ENCODE measurements around the gene AKT1.
"Not testable (repeated sequence)": the region's sequence is repeated elsewhere in the genome, so short reads cannot be mapped to it uniquely, and the experiment has no call there.

The AKT1 gene

GRCh38 chr14:104734991-104735779 is 60.4 kb downstream of the AKT1 start:
- no peak for DNase-seq

- DNase-seq, result no peak
Observed at GRCh38 chr14:104734601-104734990, 61.0 kb downstream of the AKT1 start.

DNA sequence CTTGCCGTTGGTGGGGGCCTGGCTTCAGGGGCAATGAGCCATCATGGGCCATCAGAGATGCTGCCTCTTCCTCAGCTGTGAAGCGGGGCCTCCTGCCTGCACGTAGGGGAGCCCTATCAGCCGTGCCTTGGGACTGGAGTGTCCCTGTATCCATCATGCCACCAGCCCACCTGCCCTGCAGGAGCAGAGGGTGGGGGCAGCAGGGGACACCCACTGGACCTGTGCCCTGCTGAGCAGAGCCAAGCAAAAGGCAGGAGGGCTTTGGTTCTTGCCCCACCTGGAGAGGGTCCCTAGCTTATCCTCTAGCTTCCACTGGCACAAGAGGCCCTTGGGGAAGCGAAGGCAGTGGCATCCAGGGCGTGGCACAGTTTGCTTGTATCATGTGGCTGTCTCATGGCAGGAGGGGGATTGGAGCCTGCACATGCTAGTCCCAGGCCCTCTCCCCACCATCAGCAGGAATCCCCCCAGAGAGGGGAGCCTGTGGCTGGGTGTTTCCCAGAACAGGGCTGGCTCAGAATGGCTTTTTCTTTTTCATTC is 61.4 kb downstream of the AKT1 start:
- no peak for DNase-seq

- no peak for DNase-seq
Observed at GRCh38 chr14:104732931-104733681, 62.4 kb downstream of the AKT1 start.

DNA sequence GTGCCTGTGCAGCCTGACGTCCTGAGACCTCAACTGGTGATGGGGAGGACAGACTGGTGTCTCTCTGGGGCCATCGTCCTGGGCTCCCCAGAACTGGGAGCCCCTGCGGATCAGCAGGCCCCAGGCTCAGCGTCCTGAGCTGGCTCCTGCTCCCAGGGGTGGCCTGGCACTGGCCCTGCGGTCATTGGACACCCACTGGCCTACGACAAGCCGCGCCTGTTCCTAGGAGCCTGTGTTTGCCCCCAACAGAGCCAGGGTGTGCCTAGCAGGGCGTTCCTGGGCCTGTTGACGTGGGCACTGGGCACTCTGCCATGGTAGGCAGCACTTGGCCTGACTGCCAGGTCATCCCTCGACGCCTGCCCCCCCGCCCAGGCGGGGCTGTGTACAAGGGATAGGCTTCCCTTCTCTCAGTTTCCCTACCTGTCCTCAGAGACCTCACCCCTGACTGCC is 63.2 kb downstream of the AKT1 start:
- no peak for DNase-seq

DNA sequence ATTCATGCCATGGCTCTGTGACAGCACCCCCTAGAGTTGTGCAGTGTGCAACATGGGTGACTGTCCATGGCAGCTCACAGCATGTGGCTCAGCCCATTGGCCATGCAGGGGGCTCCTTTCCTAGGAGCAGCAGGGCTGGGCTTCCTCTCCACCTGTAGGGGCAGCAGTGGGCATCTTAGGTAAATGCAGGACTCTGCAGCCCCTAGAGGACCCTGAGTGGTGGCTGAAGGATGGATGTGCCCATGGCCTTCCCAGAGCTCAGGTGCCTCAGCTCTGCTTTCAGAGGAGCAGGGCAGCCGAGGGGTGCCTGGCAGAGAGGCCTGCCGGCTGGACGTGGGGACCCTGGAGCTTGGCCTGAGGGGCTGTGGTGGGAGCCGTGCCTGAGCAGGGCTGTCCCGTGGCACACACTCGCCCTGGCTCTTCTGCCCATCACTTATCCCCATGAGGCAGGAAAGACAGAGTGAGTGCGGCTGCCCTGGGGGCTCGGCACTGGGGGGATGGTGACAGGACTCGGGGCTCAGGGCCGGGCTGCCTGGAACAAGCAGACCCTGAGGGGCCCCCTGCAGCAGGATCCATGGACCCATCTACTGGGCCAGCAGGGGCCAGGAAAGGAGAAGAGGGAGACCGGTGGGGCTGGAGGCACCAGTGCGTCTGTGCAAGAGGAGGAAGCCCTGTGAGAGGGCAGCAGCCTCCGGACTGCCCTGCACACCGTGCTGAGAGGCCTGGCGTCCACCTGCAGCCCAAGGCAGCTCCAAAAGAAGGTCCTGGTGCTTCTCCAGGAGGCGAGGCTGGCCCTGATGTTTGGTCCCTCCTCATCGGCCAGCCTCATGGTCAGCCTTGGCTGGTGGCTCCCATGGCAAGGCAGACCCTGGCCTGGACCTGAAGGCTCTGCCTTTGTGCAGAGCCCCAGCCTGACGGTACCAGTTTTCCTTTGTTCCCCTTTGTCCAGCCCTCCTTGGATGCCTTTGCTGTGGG is 63.9 kb downstream of the AKT1 start:
- no peak for DNase-seq

DNA sequence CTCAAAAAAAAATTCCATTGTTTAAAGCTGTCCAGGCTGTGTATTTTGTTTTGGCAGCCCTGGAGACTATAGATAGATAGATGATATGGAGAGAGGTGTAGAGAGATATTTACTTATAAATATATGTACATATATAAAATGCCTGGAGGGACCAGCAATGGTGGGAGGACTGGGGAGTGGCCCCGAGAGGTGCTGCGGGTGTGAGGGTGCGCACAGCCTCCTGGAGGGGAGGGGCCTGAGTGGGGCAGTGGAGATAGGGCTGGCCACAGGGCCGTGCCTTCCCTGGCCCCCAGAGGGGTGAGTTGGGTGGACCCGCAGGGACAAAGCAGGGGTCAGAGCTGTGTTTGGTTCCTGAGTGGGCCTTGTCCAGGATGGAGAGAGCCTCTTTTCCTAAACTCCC is 65.1 kb downstream of the AKT1 start:
- no peak for DNase-seq

DNA sequence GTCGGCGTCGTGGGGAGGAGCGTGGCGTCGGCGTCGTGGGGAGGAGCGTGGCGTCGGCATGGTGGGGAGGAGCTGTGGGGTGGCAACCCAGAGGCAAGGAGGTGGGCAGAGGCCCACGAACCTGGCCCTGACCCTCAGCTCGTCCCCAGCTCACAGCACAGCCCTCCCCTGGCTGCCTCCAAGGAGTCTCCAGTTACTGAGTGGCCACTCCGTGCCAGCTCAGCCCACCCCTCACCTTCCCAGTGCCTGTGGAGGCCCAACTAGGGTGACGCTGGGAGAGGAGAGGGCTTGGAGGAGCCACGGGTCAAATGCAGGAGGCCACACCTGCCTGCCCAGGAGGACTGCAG is 65.7 kb downstream of the AKT1 start:
- no peak for DNase-seq

DNA sequence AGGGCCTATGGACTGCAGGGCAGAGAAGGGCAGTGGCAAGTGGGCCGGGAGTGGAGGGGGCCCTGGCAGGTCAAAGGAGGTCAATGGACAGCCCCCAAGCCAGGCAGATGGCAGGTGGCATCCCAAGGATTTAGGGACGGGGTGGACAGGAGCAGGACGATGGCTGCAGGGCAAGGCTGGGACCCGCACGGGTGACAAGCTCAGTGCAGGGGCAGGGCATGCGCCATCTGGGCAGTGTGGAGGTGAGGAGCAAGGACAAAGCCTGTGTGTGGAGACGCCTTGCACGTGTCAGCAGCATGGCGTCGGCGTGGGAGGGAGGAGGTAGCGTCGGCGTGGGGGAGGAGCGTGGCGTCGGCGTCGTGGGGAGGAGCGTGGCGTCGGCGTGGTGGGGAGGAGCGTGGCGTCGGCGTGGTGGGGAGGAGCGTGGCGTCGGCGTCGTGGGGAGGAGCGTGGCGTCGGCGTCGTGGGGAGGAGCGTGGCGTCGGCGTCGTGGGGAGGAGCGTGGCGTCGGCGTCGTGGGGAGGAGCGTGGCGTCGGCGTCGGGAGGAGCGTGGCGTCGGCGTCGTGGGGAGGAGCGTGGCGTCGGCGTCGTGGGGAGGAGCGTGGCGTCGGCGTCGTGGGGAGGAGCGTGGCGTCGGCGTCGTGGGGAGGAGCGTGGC is 66.2 kb downstream of the AKT1 start:
- not testable (repeated sequence) for DNase-seq

- DNase-seq, result no peak
Observed at GRCh38 chr14:104728631-104729030, 66.9 kb downstream of the AKT1 start.

DNA sequence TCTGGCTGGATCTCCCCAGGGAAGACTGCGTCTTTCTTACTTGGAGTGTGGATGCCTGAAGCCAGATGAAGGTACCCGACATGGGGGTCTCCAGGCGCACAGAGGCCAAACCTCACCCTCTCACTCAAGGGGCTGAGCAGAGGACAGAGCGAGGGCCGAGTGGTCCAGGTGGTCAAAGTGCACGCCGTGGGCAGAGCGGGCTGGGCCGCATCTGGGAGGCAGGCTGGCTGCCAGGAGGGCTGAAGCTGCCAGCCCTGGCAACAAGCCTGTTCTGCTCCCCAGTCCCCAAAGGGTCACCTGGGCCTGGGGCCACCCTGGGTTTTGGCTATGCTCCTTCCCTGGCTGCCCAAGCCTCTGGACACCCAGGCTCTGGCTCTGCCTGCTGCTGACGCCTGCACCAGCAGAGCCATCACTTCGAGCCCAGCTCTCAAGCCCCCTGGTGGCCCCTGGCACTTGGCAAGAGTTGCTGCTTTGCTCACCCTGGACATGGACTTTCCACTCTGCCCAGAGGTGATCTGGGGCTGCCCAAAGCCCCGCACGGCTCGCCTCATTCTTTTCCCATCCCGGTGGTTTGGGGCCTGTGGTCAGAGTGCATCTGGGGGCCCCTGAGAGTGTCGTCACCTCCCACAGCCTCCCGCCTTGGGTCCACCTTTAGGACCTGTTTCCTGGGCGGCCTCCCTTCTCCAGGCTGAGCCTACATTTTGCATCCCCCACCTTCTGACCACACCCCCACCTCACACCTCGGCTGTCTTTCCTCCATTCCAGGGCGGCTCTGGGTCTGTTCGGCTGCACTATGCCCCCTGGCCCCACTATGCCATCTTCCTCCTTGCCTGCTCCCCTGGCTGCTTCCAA is 68.7 kb downstream of the AKT1 start:
- DNase-seq, result no peak

- no peak for DNase-seq
Observed at GRCh38 chr14:104725772-104726548, 69.6 kb downstream of the AKT1 start.

- DNase-seq, result no peak
Observed at GRCh38 chr14:104724981-104725771, 70.4 kb downstream of the AKT1 start.

DNA sequence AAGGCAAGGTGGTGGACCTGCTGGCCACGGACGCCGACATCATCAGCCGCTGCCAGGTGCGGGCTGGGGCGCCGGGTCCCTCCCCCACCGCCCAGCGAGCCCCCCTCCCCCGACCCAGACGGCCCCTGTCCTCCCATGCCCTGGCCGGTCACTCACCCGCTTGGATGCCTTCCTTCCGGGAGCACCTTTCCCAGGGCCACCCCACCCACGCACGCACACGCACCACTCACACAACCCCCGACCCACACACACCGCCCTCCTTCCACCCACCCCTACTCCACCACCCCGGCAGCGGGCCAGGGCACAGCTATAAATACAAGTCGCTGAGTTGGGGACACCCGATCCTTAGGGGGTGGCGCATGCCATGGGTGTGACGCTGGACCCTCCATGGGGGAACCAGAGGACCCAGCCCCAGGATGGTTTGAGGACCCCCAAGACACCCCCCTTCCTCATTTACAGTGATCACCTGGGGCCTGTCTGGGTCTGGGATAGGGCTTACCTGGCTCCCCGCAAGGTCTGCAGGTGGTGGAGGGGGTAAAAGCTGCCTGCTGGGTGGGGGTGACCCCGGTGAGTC is 71.1 kb downstream of the AKT1 start:
- DNase-seq, result peak; percentile 20

GRCh38 chr14:104723651-104724406 is 71.7 kb downstream of the AKT1 start, which contains the start of gene ADSS1:
TSS of gene ADSS1 (plus strand) at chr14:104724229. CDS start at chr14:104724271, 42 bp downstream.
- DNase-seq, result peak; percentile 53

- DNase-seq, result no peak
Observed at GRCh38 chr14:104722938-104723650, 72.5 kb downstream of the AKT1 start.
